NCI-H1694 (cell line): ENCODE measurements around the gene SIRPG.
"Not testable (repeated sequence)": the region's sequence is repeated elsewhere in the genome, so short reads cannot be mapped to it uniquely, and the experiment has no call there.

Experiments used
- DNase-seq: peaks from one replicate; lab custom pipeline; 2025; lab: John Stamatoyannopoulos, UW

The SIRPG gene

GRCh38 chr20:1671891-1672669 lies 14.5 kb upstream of the SIRPG start:
- no peak for DNase-seq

- DNase-seq: no peak
These were observed 11.7 kb upstream of the SIRPG start for GRCh38 chr20:1669304-1669703.

GRCh38 chr20:1667502-1668085 lies 10.0 kb upstream of the SIRPG start:
- DNase-seq: no peak

GRCh38 chr20:1666802-1667201 lies 9.2 kb upstream of the SIRPG start:
- DNase-seq: no peak

- DNase-seq: no peak
These were observed 7.8 kb upstream of the SIRPG start for GRCh38 chr20:1665345-1665744.

- DNase-seq: no peak
These were observed 7.3 kb upstream of the SIRPG start for GRCh38 chr20:1664911-1665310.

- DNase-seq: no peak
These were observed 6.3 kb upstream of the SIRPG start for GRCh38 chr20:1663917-1664316.

- no peak for DNase-seq
These were observed 4.1 kb upstream of the SIRPG start for GRCh38 chr20:1661542-1662299.

- no peak for DNase-seq
These were observed 2.7 kb upstream of the SIRPG start for GRCh38 chr20:1660246-1660645.

GRCh38 chr20:1656844-1657243 lies 735 bp downstream of the SIRPG start:
- no peak for DNase-seq

GRCh38 chr20:1654996-1655395 lies 2.6 kb downstream of the SIRPG start:
- DNase-seq: no peak

GRCh38 chr20:1652960-1653359 lies 4.6 kb downstream of the SIRPG start:
- DNase-seq: no peak

- no peak for DNase-seq
These were observed 5.5 kb downstream of the SIRPG start for GRCh38 chr20:1652104-1652503.

GRCh38 chr20:1651268-1652058 lies 6.1 kb downstream of the SIRPG start:
- no peak for DNase-seq

- no peak for DNase-seq
These were observed 9.5 kb downstream of the SIRPG start for GRCh38 chr20:1648101-1648500.

GRCh38 chr20:1646975-1647431 lies 10.6 kb downstream of the SIRPG start:
- no peak for DNase-seq

GRCh38 chr20:1644101-1644962 lies 13.2 kb downstream of the SIRPG start:
- no peak for DNase-seq

GRCh38 chr20:1638643-1639042 lies 18.9 kb downstream of the SIRPG start:
- DNase-seq: not testable (repeated sequence)

- no peak for DNase-seq
These were observed 19.8 kb downstream of the SIRPG start for GRCh38 chr20:1637755-1638154.

- no peak for DNase-seq
These were observed 20.4 kb downstream of the SIRPG start for GRCh38 chr20:1637226-1637625.

GRCh38 chr20:1636621-1637020 lies 21.0 kb downstream of the SIRPG start:
- no peak for DNase-seq
